Hematopoietic multipotent progenitor cell treated with erythropoietin and hydrocortisone succinate and interleukin-3 and kit ligand, for 8 days (in vitro differentiated cells): Measurements from ENCODE around the gene PLXNA2.

Experiments
- DNase-seq: peaks from one replicate; pipeline ENCODE4 v3.0.0-alpha.2; 2015

Gene PLXNA2

DNA sequence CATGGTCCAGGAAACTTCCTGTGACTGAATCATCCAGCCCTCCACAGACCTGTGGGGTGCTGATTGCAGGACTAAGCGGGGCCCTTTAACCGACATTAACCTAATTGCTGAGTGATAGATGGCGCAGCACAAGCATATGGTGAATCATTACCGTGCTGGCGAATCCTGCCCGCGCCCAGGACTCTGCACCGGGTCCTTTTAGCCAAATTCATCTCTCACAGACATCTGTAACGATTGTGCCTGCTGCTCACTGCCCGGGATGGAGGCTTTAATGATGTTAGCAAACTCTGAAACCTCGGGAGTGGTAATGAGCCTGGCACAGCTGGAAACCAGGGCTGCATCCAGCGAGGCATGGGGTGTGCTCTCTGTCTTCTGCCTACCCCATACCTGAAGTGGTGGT is 185.9 kb downstream of the PLXNA2 start:
- no peak for DNase-seq

DNA sequence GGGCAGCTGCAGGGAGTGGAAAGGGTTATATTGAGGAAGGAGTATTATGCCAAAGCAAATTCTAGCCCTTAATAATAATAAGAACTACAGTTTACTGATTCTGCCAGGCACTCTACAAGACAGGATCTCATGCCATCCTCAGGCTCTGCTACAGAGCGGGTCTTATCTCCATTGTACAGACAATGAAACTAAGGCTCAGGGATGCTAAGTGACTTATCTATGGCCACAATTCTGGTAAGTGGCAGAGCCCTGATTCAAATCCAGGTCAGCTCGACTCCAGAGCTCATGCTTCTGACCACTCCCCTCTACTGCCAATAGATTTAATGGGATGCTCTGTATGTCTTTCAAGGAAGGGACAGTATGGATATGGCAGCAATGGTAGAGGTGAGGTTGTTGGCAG is 187.1 kb downstream of the PLXNA2 start:
- peak; percentile 76 for DNase-seq

DNA sequence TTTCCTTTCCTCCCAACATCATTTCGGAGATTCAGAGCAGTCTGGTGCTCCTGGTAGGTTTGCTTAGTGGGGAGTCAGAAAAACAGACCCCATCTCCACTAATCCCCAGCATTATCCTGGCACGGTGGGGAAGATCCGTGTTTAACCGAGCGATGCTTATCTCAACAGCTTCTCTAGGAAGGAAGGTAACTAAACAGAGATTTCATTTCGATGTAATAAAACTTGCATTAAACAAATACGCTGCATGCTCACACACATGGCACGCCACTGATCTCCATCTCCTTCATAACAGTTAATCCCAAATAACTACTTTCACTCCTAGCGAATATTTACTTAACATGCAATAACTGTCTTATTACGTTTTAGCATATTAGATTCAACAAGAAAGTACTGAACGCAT is 188.6 kb downstream of the PLXNA2 start:
- no peak for DNase-seq

DNA sequence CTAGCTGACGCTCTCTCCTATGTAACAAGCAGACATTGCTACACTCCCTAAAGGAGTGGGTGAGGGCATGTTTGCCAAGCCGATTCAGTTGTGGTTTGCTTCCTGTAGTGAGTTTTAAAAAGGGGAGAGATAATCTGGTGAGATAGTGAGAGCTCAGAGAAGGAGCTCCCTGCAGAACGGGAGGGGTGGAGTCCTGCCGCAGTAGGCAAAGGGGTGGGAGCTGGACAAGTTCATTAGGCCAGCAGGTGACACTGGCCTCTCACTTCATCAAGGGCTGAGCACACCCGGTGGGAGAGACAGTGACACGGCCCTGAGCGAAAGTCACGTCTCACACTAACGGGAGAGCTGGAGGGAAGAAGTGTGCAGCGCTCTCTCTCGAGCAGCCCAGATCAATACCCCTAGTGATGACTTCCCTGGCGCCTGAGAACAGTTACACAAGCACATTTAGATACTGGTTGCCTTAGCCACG is 189.2 kb downstream of the PLXNA2 start:
- DNase-seq = no peak

DNA sequence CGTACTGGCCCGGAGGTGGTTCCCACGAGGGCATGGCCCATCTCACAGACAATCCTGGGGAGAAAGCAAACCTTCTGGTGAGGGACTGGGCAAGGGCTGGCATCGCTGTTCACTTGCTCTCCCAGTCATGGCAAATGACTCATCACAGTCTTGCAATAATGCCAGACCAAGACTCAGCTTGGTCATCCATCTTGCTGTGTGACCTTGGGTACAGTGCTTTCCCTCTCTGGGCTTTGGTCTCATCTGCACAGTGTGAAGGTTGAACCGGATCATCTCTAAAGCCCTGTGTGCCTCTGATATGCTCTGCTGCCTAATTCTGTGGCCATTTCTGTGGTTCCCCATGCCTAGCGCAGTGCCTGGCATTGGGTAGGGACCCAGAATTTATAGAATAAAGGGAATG is 189.7 kb downstream of the PLXNA2 start:
- no peak for DNase-seq

DNA sequence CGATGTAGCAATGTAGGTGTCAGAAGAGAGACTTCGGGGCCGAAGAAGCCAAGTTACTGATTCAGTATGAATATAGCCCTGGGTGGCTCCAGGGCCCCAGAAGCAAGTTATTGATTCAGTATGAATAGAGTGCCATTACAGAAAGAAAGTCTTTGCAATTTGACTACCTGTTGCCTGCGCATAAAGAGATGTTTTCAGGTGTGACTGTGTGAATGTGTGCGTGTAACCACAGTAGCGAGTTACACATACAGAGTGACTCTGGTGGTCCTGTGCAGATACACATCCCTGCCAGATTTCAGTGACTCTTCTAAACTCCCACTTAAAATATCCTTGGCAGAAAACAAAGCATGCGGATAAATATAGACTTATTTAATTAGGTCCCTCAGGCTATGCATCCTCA is 190.5 kb downstream of the PLXNA2 start:
- no peak for DNase-seq

DNA sequence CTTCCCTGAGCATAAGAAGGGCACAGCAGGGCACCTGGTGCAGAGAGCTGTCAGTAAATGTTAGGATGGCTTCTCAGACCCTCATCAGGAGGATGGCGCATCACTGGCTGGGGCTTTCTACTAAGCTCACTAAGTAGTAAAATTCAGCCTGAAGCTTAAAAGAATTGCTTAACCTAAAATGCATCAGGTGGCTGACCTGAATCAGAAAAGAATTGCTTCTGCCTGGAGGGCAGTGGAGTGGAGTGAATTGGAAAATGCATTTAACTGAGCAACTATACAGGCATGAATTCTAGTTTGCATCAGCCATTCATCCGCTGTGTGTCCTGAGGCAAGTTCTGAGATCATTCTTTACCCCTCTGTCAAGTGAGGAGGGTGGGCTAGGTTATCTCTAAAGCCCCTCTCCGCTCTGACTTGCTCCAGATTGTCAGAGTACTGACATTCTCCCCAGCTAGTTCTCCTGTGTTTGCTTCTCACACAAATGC is 191.2 kb downstream of the PLXNA2 start:
- no peak for DNase-seq

DNA sequence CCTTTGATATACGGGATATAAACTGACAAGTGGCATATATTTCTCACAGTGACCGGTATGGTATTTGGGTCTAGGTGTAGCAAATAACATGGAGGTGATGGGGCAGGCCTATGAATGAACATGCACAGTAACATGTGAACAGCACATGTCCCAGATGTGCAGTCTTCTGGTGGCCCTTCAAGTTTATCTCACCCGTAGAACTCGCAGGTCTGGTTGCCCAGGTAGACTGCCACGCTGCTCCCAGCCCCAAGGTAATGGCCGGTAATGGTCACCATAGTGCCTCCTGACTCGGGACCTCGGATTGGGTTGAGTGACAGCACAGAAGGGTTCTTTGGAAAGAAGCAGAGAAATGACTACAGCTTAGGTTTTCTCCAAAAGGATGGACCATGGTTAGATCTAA is 192.0 kb downstream of the PLXNA2 start:
- DNase-seq = no peak

DNA sequence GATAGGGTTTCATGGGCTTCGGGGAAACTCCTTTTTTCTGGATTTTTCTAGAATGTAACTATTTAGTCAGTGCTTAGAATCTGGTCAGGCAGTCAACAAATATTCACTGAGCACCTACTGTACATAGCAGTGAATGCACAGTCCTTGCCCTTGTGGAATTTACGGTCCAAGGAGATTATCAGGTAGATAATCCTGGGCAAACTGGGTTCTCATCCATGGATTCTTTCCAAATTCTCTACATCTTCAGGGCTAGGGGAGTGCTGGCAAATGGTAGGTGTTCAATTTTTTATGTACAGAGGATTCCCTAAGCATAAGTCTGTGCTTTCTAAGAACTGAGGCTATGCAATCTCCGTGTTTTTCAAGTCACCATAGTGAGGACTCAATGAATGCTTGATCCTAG is 192.5 kb downstream of the PLXNA2 start:
- DNase-seq = no peak

DNA sequence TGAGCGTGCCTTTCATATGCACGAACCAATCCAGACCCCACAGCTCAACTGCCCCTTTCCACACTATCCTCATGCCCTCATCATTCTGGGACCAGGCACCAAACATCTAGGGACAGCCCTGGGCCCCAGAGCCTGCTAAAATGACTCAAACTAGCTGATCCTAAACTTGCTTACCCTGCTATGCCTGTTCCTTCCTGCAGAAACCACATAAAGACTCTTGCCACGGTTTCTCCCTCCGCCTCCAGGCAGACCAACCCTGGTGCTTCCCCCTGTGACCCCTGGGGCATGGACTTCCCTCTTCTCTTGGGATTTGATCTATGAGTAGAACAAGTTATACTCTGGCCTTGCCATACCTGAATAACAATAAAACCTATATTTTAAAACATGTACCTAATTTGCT is 195.3 kb downstream of the PLXNA2 start:
- DNase-seq = no peak

DNA sequence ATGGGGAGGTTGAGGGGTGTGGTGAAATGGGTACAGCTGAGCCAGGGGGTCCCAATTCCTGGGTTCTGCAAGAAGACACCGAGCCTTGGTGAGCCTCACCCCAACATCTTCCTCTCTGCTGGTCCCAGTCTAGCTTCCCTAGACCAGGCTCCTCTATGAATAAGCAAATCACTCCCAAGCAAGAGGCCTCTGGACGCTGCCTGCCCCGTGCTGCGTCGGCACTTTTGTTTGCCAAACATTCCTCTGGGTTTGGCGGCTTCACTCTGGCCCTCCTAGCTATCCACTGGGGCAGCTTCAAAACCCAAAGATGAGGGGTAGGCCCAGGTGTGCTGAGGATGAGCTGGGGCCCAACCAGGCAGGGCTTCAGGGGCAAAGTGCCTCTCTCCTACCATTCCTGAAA is 196.2 kb downstream of the PLXNA2 start:
- DNase-seq = no peak

DNA sequence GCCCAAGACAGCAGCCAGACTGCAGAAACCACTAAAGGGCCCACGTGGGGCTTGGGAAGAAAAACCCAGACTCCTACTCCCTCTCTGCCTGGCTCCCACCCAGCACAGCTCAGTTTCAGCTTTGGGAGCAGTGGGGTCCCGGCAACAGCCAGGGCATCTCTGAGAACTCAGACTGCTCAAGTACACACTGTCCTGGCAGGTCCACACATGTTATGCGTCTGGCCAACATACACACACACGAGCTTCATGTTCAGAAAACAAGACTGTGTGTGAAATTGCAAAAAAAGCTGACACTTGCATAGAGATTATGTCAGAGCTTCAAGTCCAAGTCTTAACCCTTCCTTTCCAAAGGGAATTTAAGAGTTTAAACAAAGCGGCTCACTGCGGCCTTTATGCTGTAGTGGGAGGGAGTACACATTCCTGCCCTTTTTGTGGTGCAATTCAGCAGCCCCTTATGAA is 196.7 kb downstream of the PLXNA2 start:
- DNase-seq = no peak

DNA sequence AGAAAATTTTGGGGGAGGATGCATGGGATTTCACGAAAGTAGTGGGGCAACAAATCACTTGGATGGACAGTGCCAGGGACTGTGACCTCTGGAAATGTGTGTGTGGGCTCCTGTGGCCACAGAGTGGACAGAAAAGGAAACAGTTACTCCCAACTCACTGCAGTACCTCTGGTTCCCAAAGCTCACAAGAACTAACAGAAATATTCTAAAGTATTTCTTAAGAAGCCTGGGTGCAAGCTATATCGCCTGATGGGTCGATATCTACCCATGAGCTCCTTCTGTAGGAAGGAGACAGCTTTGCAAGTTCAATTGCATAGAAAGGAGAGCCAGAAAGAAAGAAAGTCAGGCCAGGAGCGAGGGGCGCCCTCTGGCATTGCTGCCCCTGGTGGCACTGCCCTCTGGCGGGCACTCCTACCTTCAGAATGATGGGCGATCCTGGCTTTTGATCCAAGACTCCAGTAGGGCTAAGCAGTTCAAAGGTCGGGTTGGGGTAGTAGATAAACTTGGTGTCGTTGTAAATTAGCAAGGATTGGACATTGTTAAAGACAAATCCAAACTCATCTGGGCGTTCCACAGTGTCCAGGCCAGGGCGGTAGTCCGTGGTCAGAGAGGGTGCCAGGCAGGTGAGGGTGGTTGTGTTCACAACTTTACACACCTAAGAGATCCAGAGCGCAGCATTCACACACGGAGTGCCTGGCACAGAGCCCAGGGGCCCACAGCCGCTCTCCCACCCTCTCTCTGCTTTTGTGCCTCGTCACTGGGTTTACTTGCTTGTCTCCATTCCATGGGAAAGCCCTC is 198.5 kb downstream of the PLXNA2 start:
- no peak for DNase-seq

DNA sequence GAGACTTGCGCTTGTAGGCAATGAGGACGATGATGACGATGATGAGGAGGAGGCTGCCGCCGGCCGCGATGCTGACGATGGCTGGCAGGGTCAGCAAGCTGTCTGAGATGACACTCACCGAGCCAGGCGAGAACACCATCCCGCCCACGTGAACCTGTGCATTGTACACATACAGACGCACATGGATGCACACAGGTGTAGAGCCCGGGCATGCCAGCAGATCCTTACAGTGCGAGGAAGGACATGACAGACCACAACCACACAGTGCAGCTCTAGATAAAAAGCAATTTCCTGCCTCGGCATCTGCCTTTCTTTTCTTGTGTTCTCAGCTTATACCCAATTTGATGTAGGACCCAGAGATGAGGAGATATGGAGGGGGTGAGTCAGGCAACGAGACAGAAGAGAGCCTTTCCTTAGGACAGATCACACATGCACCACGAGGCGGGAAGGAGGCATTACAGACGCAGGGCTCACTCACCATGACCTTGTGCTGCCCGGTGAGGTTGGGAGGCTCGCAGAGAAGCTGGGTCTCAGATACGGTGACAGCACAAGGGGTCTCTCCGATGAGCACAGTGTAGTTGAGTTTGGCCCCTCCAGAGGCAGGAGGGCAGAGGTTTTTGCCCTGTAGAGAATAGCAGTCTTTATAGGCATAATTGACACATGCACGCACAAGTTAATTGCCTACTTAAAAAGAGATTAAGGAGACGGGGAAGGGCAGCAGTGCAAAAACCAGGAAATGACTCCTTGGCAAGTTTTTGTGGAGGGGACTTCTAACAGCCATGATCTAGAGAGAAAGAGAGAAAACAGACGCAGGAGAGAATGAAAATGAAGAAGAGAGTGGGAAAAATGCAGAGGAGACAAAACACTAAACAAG is 199.4 kb downstream of the PLXNA2 start:
- peak; percentile 12 for DNase-seq

DNA sequence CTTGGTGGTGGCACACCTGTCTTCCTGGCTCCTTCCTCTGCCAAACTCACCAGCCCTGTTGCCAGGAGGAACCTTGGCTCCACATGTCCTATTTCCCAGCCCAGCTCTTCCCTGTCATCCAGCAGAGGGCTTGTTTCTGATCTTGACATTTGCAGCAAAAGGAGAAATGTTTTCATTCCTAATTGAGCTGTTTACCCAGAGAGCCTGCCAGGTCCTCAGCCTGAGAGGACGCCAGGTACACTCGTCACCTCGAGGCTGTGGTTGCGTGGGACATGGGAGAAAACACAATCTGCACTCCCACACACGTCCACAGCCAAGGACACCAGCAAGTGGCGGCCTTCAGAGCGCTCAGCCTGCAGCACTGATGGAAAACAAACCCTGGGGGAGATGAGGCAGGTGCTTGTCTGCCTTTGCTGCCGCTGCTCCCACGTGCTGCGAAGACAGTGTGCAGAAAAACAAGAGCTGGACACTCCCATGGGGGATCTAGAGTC is 200.4 kb downstream of the PLXNA2 start:
- no peak for DNase-seq

DNA sequence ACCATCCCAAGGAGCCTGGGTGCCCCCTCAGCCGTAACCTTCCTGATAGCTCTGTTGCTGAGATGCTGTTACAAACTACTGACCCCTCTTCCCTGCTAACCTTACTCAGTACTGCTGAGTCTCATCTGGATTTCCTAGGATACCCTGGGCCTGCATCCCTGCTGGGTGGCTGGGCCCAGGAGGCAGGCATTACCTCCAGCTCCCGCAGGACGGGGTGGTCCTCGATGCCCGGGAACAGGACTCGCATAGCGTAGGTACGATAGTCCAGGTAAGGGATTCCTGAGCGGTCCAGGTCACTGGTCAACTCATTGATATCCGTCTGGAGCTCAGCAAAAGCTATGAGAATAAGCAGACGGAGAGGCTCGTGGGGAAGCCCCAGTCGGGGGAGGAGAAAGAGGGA is 201.3 kb downstream of the PLXNA2 start:
- DNase-seq = no peak

DNA sequence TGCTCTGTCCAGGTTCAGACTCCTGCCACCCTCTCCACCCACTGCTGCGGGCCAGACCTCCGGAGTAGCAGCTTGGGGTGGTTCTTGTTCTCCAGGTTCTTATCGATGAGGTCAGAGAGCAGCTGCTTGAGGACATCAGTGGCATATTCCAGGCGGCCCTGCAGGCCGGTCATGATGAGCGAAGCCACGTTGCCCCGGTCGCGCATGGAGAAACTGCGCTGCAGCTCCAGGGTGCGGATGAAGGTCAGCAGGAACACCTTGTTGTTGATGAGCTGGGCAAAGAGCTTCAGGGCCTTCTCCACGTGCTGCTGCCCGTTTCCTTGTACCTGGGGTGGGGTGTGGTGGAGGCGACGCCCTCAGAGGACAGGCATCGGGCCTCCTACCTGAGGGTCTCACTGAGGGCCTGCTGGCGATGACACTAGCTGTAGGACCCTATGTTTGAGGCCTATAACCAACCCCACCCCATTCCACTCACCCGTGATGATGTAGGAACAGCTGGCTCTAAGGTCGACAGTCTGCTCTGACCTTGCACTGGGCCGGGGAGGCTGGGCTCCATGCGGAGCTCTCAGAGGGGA is 202.1 kb downstream of the PLXNA2 start:
- DNase-seq = no peak

DNA sequence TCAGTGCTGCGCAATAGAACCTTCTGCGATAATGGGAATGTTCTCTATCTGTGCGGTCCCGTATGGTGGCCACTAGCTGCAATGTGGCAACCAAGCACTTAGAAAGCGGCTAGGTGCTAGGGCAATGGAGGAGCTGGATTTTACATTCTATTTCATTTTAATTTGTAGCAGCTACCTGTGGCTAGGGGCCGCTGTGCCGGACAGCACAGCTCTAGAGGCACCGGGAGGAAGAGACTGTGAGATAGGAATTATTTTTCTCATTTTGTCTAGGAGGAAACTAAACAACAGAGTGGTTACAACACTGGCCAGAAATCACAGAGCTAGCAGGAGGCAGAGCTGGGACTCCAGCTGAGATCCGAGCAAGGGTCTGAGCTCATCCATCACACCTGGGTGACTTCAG is 202.7 kb downstream of the PLXNA2 start:
- no peak for DNase-seq

DNA sequence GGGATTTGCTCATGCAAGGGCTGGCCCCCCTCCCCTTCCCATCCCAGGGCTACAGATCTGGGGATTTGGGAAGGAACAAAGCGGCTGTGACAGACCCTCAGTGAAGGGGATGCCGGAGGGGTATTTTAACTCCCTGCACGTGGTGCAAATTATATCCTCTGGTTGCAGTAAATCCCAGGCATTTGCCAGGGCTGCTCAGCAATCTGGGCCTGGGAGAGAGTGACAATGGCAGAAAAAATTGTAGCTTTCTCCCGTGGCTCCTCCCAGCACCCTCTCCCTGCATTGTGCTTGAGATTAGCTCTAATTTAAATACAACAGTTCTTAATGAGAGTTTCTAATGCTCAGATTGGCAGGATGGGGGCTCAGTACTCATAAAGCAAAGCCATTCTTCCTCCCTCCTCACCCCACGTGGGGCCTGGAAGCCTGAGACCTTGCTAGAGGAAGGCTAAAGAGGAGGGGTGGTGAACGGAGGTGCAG is 203.3 kb downstream of the PLXNA2 start:
- no peak for DNase-seq

DNA sequence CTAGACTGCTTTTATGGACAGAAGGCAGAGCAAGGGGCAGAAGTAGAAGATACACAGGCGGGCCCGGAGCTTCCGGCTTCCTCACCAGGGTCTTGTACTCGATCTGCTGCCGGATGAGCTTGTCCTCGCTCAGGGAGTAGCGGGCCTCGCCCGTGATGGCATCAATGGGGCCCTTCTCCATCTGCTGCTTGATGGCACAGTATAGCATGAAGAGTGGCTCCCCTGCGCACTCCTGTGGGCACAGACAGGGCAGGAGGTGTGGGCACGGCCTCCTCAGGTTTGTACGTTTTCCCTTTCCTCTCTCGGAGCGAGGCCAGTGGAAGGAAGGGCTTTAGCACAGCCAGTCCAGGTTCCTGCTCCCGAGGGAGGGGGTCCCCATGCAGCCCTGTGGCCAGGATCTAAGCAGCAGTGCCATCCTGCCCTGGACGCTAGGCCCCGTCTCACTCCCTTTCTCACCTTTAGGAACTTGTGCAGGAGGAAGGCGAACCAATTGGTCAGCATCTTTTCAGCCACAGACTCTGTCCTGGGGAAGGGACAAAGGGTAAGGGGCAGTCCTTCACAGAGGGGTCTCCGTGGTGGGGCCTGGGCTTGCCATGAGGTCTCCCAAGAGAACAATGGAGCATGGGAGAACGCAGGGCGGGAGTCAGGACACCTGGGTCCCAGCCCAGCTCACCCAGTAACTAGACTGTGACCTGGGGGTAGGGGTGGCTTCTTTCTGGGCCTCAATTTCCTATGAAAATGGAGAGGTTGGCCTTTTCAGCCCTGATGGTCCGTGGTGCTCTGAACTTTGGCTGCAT is 204.4 kb downstream of the PLXNA2 start:
- no peak for DNase-seq

DNA sequence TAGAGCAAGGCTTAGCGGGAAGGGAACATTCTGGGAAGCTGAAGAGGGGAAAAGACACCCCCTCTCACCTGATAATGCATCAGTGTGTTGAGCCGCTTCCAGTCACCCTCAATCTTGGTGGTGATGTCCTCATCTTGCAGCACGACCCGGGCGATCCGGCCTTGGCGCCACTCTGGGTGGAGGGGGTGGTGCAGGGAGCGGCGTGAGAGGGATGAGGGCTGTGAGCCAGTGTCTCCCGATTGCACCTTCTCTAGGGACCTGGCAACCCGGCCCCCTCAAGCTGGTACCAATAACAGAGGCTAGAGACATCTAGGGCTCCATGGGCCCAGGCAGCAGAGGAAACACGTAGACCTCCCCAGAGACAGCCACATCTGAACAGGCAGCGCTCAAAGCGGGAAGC is 205.9 kb downstream of the PLXNA2 start:
- DNase-seq = no peak
